OCI-LY3 (cell line): ENCODE data around the gene VPS26B.
A peak's percentile ranks its signal among the peaks of the same experiment; 100 is the strongest.
"Not testable (repeated sequence)": the region's sequence is repeated elsewhere in the genome, so short reads cannot be mapped to it uniquely, and the experiment has no call there.

Experiments
- H2AFZ ChIP-seq: fragments of 200-600, 300-600 bp; shearing (Covaris generic); 2 replicates; pipeline ENCODE4 v1.6.0; 2014; ENCODE audit warnings: antibody characterized with exemption, low read depth, low read length
- H3K27ac ChIP-seq: fragments of 200-600, 300-600 bp; sonication (generic); 2 replicates; pipeline ENCODE4 v1.5.1; 2014; ENCODE audit warnings: mild to moderate bottlenecking, low read length, moderate library complexity, mixed read lengths
- H3K27me3 ChIP-seq: fragments of 200-600, 300-600 bp; sonication (generic); 2 replicates; pipeline ENCODE4 v1.6.1; 2014; ENCODE audit warnings: low read depth, low read length, mixed read lengths
- H3K36me3 ChIP-seq: fragments of 200-600, 300-600 bp; sonication (generic); replicated peaks from 2 replicates; pipeline ENCODE3; 2014; ENCODE audit warnings: low read depth, low read length, mixed read lengths
- H3K4me1 ChIP-seq: fragments of 300-600, 200-600 bp; sonication (generic); 2 replicates; pipeline ENCODE4 v1.6.1; 2014; ENCODE audit warnings: low read length, mixed read lengths
- H3K4me2 ChIP-seq: fragments of 200-600, 300-600 bp; sonication (generic); 2 replicates; pipeline ENCODE4 v1.6.1; 2014; ENCODE audit warnings: low read length, mixed read lengths
- H3K4me3 ChIP-seq: fragments of 300-600, 200-600 bp; sonication (generic); 2 replicates; pipeline ENCODE4 v1.5.1; 2014; ENCODE audit warnings: antibody characterized with exemption, mild to moderate bottlenecking, low read length, moderate library complexity
- H3K79me2 ChIP-seq: fragments of 300-600, 200-600 bp; shearing (Covaris generic); 2 replicates; pipeline ENCODE4 v1.6.1; 2014; ENCODE audit warnings: mild to moderate bottlenecking, low read length, mixed read lengths
- H3K9ac ChIP-seq: fragments of 300-600, 200-600 bp; shearing (Covaris generic); 2 replicates; pipeline ENCODE4 v1.6.0; 2014; ENCODE audit warnings: mild to moderate bottlenecking, low read length, moderate library complexity
- H3K9me3 ChIP-seq: fragments of 200-600, 300-600 bp; shearing (Covaris generic); 2 replicates; pipeline ENCODE4 v1.6.1; 2014; ENCODE audit warnings: low read length, mixed read lengths; ENCODE audit not compliant: insufficient read depth
- H4K20me1 ChIP-seq: fragments of 200-600, 300-600 bp; sonication (generic); 2 replicates; pipeline ENCODE4 v1.6.1; 2016; ENCODE audit warnings: low read length, mixed read lengths; ENCODE audit not compliant: insufficient read depth
- EZH2phosphoT487 ChIP-seq: fragments of 200-600 bp; shearing (Covaris generic); IDR thresholded peaks from 2 replicates; pipeline ENCODE4 v1.6.1; 2018; ENCODE audit warnings: antibody characterized with exemption, mixed run types, low read depth
- TF ChIP-seq, protein P1 (sequence below): fragments of 200-600, 300-600 bp; sonication (generic); IDR thresholded peaks from 2 replicates; pipeline ENCODE4 v1.5.1; 2014; ENCODE audit warnings: antibody characterized with exemption, low read length, low read depth

The VPS26B gene

DNA sequence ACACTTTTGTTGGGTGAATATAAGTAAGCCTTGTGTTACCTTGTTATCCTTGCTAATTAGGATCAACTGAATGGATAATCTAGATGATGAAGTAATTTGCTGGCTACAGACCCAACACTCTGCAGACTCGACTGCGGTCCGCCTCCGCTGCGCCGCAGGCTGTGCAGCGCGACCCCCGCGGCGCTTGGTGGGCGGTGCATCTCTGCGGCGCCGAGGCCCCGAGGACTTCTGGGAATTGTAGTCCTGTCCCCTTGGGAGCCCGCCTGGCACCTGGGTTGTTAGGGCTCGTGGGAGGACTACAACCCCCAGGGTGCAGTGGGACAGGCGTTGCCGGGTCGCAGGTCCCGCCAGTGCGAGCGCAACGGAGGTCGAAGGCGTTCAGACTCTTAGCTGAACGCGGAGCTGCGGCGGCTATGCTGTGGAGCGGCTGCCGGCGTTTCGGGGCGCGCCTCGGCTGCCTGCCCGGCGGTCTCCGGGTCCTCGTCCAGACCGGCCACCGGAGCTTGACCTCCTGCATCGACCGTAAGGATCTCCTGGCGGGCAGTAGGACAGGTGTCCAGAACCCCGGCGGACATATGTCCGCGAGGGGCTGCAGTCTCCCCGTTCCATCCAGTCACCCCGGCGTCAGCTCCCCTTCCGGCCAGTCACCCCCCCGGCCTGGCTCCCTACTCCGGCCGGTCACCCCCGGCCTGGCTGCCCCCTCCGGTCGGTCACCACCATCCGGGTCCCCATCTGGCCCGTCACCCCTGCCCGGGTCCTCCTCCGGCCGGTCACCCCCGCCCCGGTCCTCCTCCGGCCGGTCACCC, 28.9 kb downstream of the VPS26B start, which contains the start of the genes ACAD8 and THYN1:
TSS of gene ACAD8 (plus strand) at position 381 of the 806 bp plus-strand sequence. CDS start at position 414, 33 bp downstream.
TSS of gene THYN1 (minus strand) at position 165 of the 806 bp plus-strand sequence. CDS start 470 bp downstream, outside the sequence.
- Histone ChIP-seq H3K27me3 (no peaks in the 10 kb centered on the region), H3K9me3 (no peaks in the 10 kb centered on the region), H3K4me1 (peaks cover 10% of the 10 kb centered on the region), H3K4me3 (peak within 1 kb of the TSS; percentile 91), H3K79me2 (peaks cover 14% of the 10 kb centered on the region), H2AFZ (peak within 1 kb of the TSS; percentile 94), H3K9ac (peak within 1 kb of the TSS; percentile 84), H3K27ac (no peak within 1 kb of the TSS; the same call in 1 of the 2 replicates), H4K20me1 (no peaks in the 10 kb centered on the region), H3K4me2 (peak within 1 kb of the TSS; percentile 92), H3K36me3 (peaks cover 19% of the 10 kb centered on the region)
- TF ChIP-seq EZH2phosphoT487, result no peak
- TF ChIP-seq, protein P1, sequence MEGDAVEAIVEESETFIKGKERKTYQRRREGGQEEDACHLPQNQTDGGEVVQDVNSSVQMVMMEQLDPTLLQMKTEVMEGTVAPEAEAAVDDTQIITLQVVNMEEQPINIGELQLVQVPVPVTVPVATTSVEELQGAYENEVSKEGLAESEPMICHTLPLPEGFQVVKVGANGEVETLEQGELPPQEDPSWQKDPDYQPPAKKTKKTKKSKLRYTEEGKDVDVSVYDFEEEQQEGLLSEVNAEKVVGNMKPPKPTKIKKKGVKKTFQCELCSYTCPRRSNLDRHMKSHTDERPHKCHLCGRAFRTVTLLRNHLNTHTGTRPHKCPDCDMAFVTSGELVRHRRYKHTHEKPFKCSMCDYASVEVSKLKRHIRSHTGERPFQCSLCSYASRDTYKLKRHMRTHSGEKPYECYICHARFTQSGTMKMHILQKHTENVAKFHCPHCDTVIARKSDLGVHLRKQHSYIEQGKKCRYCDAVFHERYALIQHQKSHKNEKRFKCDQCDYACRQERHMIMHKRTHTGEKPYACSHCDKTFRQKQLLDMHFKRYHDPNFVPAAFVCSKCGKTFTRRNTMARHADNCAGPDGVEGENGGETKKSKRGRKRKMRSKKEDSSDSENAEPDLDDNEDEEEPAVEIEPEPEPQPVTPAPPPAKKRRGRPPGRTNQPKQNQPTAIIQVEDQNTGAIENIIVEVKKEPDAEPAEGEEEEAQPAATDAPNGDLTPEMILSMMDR, result no peak

DNA sequence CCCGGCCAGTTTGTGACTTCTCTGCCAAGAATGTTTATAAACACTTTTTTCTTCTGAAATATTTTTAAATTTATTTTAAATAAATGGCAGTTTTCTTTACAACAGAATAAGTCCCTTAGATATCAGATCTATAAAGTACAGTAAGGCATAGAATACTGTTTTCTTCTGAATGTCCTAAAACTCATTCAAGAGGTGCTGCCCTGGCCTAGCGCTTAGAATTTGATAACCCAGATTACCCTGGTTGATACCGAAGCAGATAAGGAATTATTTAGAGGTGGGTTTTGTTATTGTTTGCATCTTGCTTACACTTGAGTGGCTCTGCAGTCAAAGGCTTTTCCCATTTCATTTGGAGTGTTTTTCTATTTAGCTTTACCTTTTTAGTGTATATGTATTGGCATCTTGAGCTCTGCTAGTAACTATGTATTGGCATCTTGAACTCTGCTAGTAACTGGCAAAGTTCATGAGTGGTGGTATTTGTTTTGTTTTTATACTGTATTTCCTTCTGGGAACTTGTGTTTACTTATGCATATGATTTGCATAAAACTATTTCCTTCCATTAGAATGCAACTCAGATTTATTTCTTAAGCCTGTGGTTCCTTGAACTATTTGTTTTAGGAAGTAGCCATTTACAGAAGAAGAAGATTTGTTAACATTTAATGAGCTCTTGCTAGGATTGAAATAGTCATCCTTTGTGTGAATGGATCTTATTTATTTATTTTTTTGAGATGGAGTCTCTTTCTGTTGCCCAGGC, 30.1 kb downstream of the VPS26B start:
- H3K27me3 ChIP-seq, result no peaks in the 10 kb centered on the region
- H3K4me2 ChIP-seq, result peak overlapping the region; percentile 87
- H3K4me3 ChIP-seq, result peak overlapping the region; percentile 91
- peak overlapping the region; percentile 84; the same call in 1 of the 2 replicates for H3K9ac ChIP-seq
- no peaks in the 10 kb centered on the region for H3K9me3 ChIP-seq
- no peak overlapping the region for H2AFZ ChIP-seq
- H3K4me1 ChIP-seq, result peaks cover 10% of the 10 kb centered on the region
- no peaks in the 10 kb centered on the region for H4K20me1 ChIP-seq
- TF ChIP-seq, protein P1, result no peak
- TF ChIP-seq EZH2phosphoT487, result no peak
- no peak overlapping the region for H3K27ac ChIP-seq
- H3K79me2 ChIP-seq, result peaks cover 14% of the 10 kb centered on the region
- H3K36me3 ChIP-seq, result peaks cover 27% of the 10 kb centered on the region

DNA sequence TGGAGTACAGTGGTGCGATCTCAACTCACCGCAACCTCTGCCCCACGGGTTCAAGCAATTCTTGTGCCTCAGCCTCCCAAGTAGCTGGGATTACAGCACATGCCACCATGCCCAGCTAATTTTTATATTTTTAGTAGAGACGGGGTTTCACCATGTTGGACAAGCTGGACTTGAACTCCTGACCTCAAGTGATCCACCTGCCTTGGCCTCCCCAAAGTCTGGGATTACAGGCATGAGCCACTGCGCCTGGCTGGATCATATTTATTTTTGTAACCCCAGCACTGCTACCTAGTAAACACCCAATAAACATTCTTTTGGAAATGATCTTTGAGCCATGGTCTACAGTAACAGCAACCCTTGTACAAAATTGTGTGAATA, 30.7 kb downstream of the VPS26B start:
- Histone ChIP-seq H3K4me1 (peaks cover 13% of the 10 kb centered on the region), H3K79me2 (peaks cover 14% of the 10 kb centered on the region), H3K36me3 (peaks cover 24% of the 10 kb centered on the region)
- H3K9ac ChIP-seq, H3K27ac ChIP-seq, H3K27me3 ChIP-seq, H3K4me3 ChIP-seq, H3K4me2 ChIP-seq, H3K9me3 ChIP-seq, H2AFZ ChIP-seq, H4K20me1 ChIP-seq: not testable (repeated sequence)

DNA sequence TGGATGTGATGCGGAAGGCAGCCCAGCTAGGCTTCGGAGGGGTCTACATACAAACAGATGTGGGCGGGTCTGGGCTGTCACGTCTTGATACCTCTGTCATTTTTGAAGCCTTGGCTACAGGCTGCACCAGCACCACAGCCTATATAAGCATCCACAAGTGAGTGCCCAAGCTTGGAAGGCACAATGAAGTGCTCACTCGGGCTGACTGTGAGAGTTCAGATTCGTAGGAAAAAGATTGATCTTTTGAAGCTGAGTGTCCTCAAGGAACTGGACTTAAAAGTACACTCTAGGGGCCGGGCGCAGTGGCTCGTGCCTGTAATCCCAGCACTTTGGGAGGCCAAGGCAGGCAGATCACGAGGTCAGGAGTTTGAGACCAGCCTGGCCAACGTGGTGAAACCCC, 32.6 kb downstream of the VPS26B start:
- Histone ChIP-seq H3K79me2 (peaks cover 10% of the 10 kb centered on the region), H3K9me3 (no peaks in the 10 kb centered on the region), H3K27me3 (no peaks in the 10 kb centered on the region), H3K4me3 (no peak overlapping the region), H3K4me2 (no peak overlapping the region), H3K27ac (no peak overlapping the region), H4K20me1 (peaks cover 15% of the 10 kb centered on the region), H2AFZ (no peak overlapping the region), H3K4me1 (peaks cover 19% of the 10 kb centered on the region), H3K9ac (no peak overlapping the region), H3K36me3 (peaks cover 24% of the 10 kb centered on the region)
- TF ChIP-seq, protein P1, result no peak
- no peak for TF ChIP-seq EZH2phosphoT487
